Measurements from ENCODE around the gene SCGB1D1. TPM values are rescaled to one million over a fixed set of nuclear protein-coding genes. Genes with fewer than 3 reads are reported as not detected.

SCGB1D1 gene, protein sequence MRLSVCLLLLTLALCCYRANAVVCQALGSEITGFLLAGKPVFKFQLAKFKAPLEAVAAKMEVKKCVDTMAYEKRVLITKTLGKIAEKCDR
- total RNA-seq = not detected

GRCh38 chr11:62190011-62190410 lies at the start of gene SCGB1D1:
SCGB1D1 (plus strand) TSS chr11:62190216; CDS start chr11:62190285, 69 bp downstream.
- CTCF ChIA-PET = no interaction called here
- peaks cover 30% of the 10 kb centered on the region for H3K27me3 Mint-ChIP-seq (ENCODE audit: low read depth)

DNA sequence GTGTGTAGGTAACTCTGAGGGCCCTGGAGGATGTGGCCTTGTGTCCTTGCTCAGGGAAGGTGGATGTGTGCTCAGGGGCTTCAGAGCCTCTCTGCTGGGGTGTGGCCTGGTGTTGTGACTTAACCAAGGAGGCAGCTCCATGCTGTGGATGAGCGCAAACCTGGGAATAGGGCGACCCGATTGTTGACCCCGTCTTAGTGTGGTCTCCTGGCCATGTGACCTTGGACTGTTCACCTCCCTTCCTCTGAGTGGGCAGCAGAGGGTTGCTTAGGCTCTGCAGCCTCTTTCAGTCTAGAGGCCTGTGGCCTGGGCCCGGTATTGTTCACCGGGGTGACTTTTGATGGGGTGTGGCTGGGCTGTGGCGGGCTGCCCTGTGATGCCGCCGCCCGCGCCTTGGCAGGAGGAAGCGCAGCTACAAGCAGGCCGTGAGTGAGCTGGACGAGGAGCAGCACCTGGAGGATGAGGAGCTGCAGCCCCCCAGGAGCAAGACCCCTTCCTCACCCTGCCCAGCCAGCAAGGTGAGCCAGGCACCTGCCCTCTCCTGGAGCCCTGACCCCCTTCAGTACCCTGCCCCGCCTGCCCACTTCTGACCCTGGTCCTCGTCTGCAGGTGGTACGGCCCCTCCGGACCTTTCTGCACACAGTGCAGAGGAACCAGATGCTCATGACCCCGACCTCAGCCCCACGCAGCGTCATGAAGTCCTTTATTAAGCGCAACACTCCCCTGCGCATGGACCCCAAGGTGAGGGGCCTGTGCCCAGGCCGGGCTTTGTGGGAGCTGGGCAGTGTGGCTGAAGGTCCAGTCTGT lies 49.5 kb upstream of the SCGB1D1 start:
- Mint-ChIP-seq H3K9me3 (no peaks in the 10 kb centered on the region), H3K27me3 (ENCODE audit: low read depth) (no peaks in the 10 kb centered on the region), H3K4me1 (ENCODE audit: low read depth) (peaks cover 1% of the 10 kb centered on the region), H3K4me3 (no peak overlapping the region), H3K27ac (no peak overlapping the region), H3K36me3 (ENCODE audit: low read depth) (peaks cover 33% of the 10 kb centered on the region)
- DNase-seq = no peak
- intact Hi-C loops (cut with micrococcal nuclease) = no loop called here
- CTCF ChIA-PET = no interaction called here

More at GRCh38 chr11:62190011-62190410, at the start of gene SCGB1D1:
- Mint-ChIP-seq H3K36me3 (ENCODE audit: low read depth) (no peaks in the 10 kb centered on the region), H3K9me3 (no peaks in the 10 kb centered on the region), H3K4me3 (no peak within 1 kb of the TSS), H3K27ac (no peak within 1 kb of the TSS), H3K4me1 (ENCODE audit: low read depth) (no peaks in the 10 kb centered on the region)
- DNase-seq = no peak
- intact Hi-C loops (cut with micrococcal nuclease) = no loop called here

- Mint-ChIP-seq H3K9me3 (no peaks in the 10 kb centered on the region), H3K27ac (no peak overlapping the region), H3K27me3 (ENCODE audit: low read depth) (no peaks in the 10 kb centered on the region), H3K4me3 (no peak overlapping the region), H3K4me1 (ENCODE audit: low read depth) (peaks cover 1% of the 10 kb centered on the region), H3K36me3 (ENCODE audit: low read depth) (peaks cover 32% of the 10 kb centered on the region)
- CTCF ChIA-PET = interaction anchor here (1.5 kb wide), 1 partner anchor 10 kb away, joined by 3 read pairs; no protein-coding TSS in a partner anchor
- intact Hi-C loops (cut with micrococcal nuclease) = no loop called here
- no peak for DNase-seq
Observed at GRCh38 chr11:62141111-62142042, 48.6 kb upstream of the SCGB1D1 start.

- no peaks in the 10 kb centered on the region for H3K27me3 Mint-ChIP-seq (ENCODE audit: low read depth)
- peaks cover 32% of the 10 kb centered on the region for H3K36me3 Mint-ChIP-seq (ENCODE audit: low read depth)
- H3K4me1 Mint-ChIP-seq (ENCODE audit: low read depth) = no peaks in the 10 kb centered on the region
- H3K27ac Mint-ChIP-seq = no peak overlapping the region
- H3K9me3 Mint-ChIP-seq = no peaks in the 10 kb centered on the region
- no peak for DNase-seq
- no peak overlapping the region for H3K4me3 Mint-ChIP-seq
- intact Hi-C loops (cut with micrococcal nuclease) = no loop called here
- CTCF ChIA-PET = interaction anchor here (1.0 to 1.5 kb wide), 2 partner anchors 9 to 18 kb away, joined by 3 read pairs; partner anchors contain the start of gene INCENP
Observed at GRCh38 chr11:62142043-62142375, 48.0 kb upstream of the SCGB1D1 start.

DNA sequence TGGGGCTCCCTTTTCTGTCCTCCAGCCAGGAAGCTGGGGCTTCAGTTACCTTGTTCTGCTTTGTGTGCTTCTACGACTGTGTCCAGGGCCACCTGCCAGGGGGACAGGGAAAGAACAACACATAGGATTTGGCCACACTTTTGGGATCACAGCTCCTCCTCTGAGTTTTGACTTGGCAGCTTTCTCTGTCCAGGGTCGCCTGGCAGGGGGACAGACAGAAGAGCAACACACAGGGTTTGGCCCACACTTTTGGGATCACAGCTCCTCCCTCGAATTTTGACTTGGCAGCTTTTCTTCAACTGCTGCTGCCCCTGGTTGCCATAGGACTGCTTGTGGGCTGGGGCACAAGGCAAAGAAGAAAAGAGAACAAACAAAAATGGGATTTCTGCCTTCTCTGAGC lies 47.1 kb upstream of the SCGB1D1 start:
- Mint-ChIP-seq H3K27ac (no peak overlapping the region), H3K36me3 (ENCODE audit: low read depth) (peaks cover 41% of the 10 kb centered on the region)
- no peak for DNase-seq

GRCh38 chr11:62143727-62144126 lies 46.3 kb upstream of the SCGB1D1 start:
- Mint-ChIP-seq H3K27me3 (ENCODE audit: low read depth) (no peaks in the 10 kb centered on the region), H3K9me3 (no peaks in the 10 kb centered on the region), H3K27ac (no peak overlapping the region), H3K4me1 (ENCODE audit: low read depth) (no peaks in the 10 kb centered on the region), H3K4me3 (no peak overlapping the region), H3K36me3 (ENCODE audit: low read depth) (peaks cover 36% of the 10 kb centered on the region)
- no peak for DNase-seq
- intact Hi-C loops (cut with micrococcal nuclease) = no loop called here
- CTCF ChIA-PET = interaction anchor here (0.6 kb wide), 1 partner anchor 280 kb away, joined by 5 read pairs; no protein-coding TSS in a partner anchor

More for the DNA sequence above, 47.1 kb upstream of the SCGB1D1 start:
- Mint-ChIP-seq H3K27me3 (ENCODE audit: low read depth) (no peaks in the 10 kb centered on the region), H3K9me3 (no peaks in the 10 kb centered on the region), H3K4me3 (no peak overlapping the region), H3K4me1 (ENCODE audit: low read depth) (no peaks in the 10 kb centered on the region)
- intact Hi-C loops (cut with micrococcal nuclease) = no loop called here
- CTCF ChIA-PET = interaction anchor here (1.0 kb wide), 1 partner anchor 19 kb away, joined by 3 read pairs; the partner anchor contains the start of gene INCENP

- CTCF ChIA-PET = no interaction called here
- Mint-ChIP-seq H3K4me1 (ENCODE audit: low read depth) (no peaks in the 10 kb centered on the region), H3K36me3 (ENCODE audit: low read depth) (peaks cover 40% of the 10 kb centered on the region), H3K27ac (no peak overlapping the region), H3K4me3 (no peak overlapping the region), H3K9me3 (no peaks in the 10 kb centered on the region), H3K27me3 (ENCODE audit: low read depth) (no peaks in the 10 kb centered on the region)
- intact Hi-C loops (cut with micrococcal nuclease) = no loop called here
- DNase-seq = no peak
Observed at GRCh38 chr11:62144641-62145255, 45.3 kb upstream of the SCGB1D1 start.

- Mint-ChIP-seq H3K27me3 (ENCODE audit: low read depth) (no peaks in the 10 kb centered on the region), H3K4me1 (ENCODE audit: low read depth) (no peaks in the 10 kb centered on the region), H3K9me3 (no peaks in the 10 kb centered on the region), H3K4me3 (no peak overlapping the region), H3K36me3 (ENCODE audit: low read depth) (peaks cover 42% of the 10 kb centered on the region), H3K27ac (no peak overlapping the region)
- CTCF ChIA-PET = no interaction called here
- intact Hi-C loops (cut with micrococcal nuclease) = no loop called here
- no peak for DNase-seq
Observed at GRCh38 chr11:62145261-62145871, 44.6 kb upstream of the SCGB1D1 start.

DNA sequence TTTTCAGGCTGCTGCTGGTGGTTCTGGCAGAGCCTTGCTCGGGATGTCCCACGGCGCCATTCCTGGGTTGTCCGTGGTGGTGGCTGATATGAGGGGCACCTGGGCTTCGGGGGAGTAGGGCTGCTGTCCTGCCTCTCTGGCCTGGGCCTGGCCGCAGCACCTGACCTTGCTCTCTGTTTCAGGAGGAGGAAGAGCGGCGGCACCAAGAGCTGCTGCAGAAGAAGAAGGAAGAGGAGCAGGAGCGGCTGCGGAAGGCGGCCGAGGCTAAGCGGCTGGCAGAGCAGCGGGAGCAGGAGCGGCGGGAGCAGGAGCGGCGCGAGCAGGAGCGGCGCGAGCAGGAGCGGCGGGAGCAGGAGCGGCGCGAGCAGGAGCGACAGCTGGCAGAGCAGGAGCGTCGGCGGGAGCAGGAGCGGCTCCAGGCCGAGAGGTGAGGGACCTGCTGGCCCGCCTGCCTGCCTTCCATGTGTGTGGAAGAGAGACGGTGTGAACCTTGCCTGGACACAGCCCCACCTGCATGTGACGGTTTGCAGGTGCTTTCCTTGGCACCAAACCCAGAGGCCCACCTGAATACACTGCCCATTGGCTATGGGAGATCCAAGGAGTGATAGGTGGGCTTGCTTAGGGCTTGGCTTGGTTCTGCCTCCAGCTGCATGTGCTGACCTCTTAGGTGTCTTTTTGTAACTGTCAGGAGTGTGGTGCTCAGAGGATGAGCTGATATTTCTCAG lies 43.4 kb upstream of the SCGB1D1 start:
- no peak for DNase-seq
- CTCF ChIA-PET = no interaction called here
- H3K36me3 Mint-ChIP-seq (ENCODE audit: low read depth) = peaks cover 46% of the 10 kb centered on the region
- H3K27me3 Mint-ChIP-seq (ENCODE audit: low read depth) = no peaks in the 10 kb centered on the region
- H3K4me3 Mint-ChIP-seq = no peak overlapping the region
- no peaks in the 10 kb centered on the region for H3K4me1 Mint-ChIP-seq (ENCODE audit: low read depth)
- H3K27ac Mint-ChIP-seq = no peak overlapping the region
- no peaks in the 10 kb centered on the region for H3K9me3 Mint-ChIP-seq
- intact Hi-C loops (cut with micrococcal nuclease) = no loop called here

GRCh38 chr11:62147545-62147944 lies 42.5 kb upstream of the SCGB1D1 start:
- Mint-ChIP-seq H3K36me3 (ENCODE audit: low read depth) (peaks cover 47% of the 10 kb centered on the region), H3K27me3 (ENCODE audit: low read depth) (no peaks in the 10 kb centered on the region), H3K4me1 (ENCODE audit: low read depth) (no peaks in the 10 kb centered on the region), H3K9me3 (no peaks in the 10 kb centered on the region), H3K4me3 (no peak overlapping the region), H3K27ac (no peak overlapping the region)
- DNase-seq = no peak
- CTCF ChIA-PET = no interaction called here
- intact Hi-C loops (cut with micrococcal nuclease) = no loop called here

DNA sequence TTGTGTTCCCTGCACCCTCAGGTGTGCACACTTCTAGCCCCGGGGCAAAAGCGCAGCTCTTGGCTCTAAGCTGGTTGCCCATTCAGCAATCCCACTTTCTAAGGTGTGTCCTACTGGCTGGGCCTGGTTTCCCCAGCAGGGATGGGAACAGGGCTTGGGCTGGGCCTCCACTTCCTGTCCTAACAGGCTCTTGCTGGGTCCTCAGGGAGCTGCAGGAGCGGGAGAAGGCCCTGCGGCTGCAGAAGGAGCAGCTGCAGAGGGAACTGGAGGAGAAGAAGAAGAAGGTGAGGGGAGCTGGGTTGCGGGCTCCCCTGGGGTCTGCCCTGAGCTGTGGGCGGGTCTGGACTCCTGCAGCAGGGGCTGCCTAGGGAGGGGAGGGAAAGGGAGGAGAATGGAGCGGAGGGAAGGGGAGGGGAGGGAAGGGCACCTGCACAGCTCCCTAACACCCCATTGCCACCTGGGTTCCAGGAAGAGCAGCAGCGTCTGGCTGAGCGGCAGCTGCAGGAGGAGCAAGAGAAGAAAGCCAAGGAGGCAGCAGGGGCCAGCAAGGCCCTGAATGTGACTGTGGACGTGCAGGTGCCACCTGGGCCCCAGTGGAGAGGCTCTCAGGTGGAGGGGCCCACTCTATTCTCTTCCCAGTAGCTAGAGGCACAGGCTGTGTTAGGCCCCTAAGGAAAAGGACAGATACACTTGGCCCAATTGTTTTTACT lies 41.6 kb upstream of the SCGB1D1 start:
- no peaks in the 10 kb centered on the region for H3K4me1 Mint-ChIP-seq (ENCODE audit: low read depth)
- CTCF ChIA-PET = interaction anchor here (0.8 to 0.9 kb wide), 2 partner anchors 9 to 36 kb away, joined by 3 read pairs; no protein-coding TSS in a partner anchor
- peaks cover 46% of the 10 kb centered on the region for H3K36me3 Mint-ChIP-seq (ENCODE audit: low read depth)
- DNase-seq = no peak
- H3K27me3 Mint-ChIP-seq (ENCODE audit: low read depth) = no peaks in the 10 kb centered on the region
- no peak overlapping the region for H3K4me3 Mint-ChIP-seq
- intact Hi-C loops (cut with micrococcal nuclease) = no loop called here
- no peak overlapping the region for H3K27ac Mint-ChIP-seq
- H3K9me3 Mint-ChIP-seq = no peaks in the 10 kb centered on the region

All from activated naive CD4-positive, alpha-beta T cell treated with anti-CD3 and anti-CD28 coated beads for 36 hours (primary cell).